Cardiac fibroblast (primary cell): ENCODE results near the gene EFHC2.

Source experiments
- DNase-seq, 2 donors: peaks; one replicate each; pipeline versions ENCODE4 v3.0.0 to v3.0.0-alpha.2; 2010; ENCODE audit warnings: low read depth in 2 of 2
- H3K4me3 ChIP-seq, 2 donors: replicated peaks in 1 of 2; 1 replicate in 1 of 2; 2 replicates in 1 of 2; pipeline ENCODE4 v1.5.1; 2011; ENCODE audit warnings: low read depth in 2 of 2, low read length in 2 of 2, mild to moderate bottlenecking in 2 of 2, moderate library complexity in 1 of 2
- TF ChIP-seq, protein P1 (sequence below): IDR thresholded peaks from one replicate; pipeline ENCODE4 v1.5.1; 2011; ENCODE audit warnings: low read depth, mild to moderate bottlenecking, low read length, inconsistent platforms

EFHC2 gene

DNA sequence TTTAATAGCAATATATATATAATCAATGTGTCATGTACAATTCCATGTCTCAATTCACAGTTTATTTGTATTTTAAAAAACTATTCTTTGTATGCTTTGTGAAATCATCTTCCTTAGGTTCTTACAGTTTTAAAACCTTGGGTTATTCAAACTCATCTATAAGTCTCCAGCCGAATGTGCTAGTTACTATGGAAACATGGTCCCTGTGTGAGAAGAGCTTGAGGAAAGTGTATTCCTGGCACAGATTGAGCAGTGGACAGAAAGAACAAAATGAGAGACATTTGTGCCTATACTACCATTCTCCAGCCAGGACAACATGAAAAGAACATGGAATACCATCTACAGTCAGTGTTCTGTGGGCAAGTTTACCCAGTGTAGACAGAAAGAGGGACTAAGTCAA is 103.4 kb downstream of the EFHC2 start:
- TF ChIP-seq, protein P1, sequence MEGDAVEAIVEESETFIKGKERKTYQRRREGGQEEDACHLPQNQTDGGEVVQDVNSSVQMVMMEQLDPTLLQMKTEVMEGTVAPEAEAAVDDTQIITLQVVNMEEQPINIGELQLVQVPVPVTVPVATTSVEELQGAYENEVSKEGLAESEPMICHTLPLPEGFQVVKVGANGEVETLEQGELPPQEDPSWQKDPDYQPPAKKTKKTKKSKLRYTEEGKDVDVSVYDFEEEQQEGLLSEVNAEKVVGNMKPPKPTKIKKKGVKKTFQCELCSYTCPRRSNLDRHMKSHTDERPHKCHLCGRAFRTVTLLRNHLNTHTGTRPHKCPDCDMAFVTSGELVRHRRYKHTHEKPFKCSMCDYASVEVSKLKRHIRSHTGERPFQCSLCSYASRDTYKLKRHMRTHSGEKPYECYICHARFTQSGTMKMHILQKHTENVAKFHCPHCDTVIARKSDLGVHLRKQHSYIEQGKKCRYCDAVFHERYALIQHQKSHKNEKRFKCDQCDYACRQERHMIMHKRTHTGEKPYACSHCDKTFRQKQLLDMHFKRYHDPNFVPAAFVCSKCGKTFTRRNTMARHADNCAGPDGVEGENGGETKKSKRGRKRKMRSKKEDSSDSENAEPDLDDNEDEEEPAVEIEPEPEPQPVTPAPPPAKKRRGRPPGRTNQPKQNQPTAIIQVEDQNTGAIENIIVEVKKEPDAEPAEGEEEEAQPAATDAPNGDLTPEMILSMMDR: no peak
- DNase-seq: no peak

DNA sequence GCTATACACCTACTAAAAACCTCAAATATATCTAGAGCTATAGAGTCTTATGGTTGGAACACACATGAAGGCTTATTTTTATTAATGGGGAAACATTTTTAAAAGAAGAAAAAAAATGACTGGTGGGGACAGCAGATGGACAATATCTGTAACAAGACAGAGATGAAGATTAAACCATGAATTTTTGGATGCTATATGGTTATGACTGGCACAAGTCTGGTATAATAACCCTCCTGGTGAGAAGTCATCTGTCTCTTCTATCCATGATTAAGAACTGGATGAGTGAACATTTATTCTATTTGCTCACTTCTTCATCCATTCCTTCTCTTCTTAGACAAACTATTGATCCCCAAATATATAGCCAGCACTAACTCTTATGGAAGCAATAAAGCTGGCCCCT is 104.4 kb downstream of the EFHC2 start:
- TF ChIP-seq, protein P1: no peak
- H3K4me3 ChIP-seq: no peak overlapping the region
- no peak for DNase-seq

More for the DNA sequence above, 103.4 kb downstream of the EFHC2 start:
- H3K4me3 ChIP-seq: no peak overlapping the region

- no peak for DNase-seq
- no peak overlapping the region for H3K4me3 ChIP-seq
- TF ChIP-seq, protein P1: no peak
Measured at GRCh38 chrX:44235534-44235933, 107.9 kb downstream of the EFHC2 start.

DNA sequence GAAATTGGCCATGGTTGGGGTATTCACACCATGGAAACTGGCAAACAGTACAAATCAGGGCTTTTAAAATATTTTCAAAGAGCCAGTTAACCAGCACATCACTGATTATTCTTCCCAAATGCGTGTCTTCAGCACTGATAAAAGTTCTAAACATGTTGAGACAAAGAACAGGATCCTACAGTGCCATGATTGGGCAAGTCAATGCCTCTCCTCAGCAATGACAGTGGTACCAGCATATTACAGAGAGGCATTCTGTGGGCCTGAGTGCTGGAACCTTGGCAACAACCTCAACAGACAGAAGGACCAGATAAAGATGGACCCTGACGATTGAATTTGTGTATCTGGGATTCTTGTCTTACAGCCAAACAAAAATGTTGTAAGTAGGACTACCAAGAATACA is 108.9 kb downstream of the EFHC2 start:
- TF ChIP-seq, protein P1: no peak
- no peak overlapping the region for H3K4me3 ChIP-seq
- no peak for DNase-seq

- TF ChIP-seq, protein P1: no peak
- no peak overlapping the region for H3K4me3 ChIP-seq
- DNase-seq: no peak
Measured at GRCh38 chrX:44234116-44234515, 109.4 kb downstream of the EFHC2 start.

GRCh38 chrX:44232081-44232480 is 111.4 kb downstream of the EFHC2 start:
- DNase-seq: no peak
- H3K4me3 ChIP-seq: no peak overlapping the region
- TF ChIP-seq, protein P1: no peak

GRCh38 chrX:44228621-44229020 is 114.9 kb downstream of the EFHC2 start:
- no peak for DNase-seq
- TF ChIP-seq, protein P1: no peak
- H3K4me3 ChIP-seq: no peak overlapping the region
